HG02943 (cell line): ENCODE measurements around the gene ANAPC1.
"Not testable (repeated sequence)": the region's sequence is repeated elsewhere in the genome, so short reads cannot be mapped to it uniquely, and the experiment has no call there.

Experiments
- ATAC-seq: cut with Tn5 transposase; IDR thresholded peaks from one replicate; pipeline ENCODE4 v1.9.1; 2021; ENCODE audit warnings: mild to moderate bottlenecking, low read depth, moderate library complexity; ENCODE audit not compliant: unreplicated experiment

The ANAPC1 gene

DNA sequence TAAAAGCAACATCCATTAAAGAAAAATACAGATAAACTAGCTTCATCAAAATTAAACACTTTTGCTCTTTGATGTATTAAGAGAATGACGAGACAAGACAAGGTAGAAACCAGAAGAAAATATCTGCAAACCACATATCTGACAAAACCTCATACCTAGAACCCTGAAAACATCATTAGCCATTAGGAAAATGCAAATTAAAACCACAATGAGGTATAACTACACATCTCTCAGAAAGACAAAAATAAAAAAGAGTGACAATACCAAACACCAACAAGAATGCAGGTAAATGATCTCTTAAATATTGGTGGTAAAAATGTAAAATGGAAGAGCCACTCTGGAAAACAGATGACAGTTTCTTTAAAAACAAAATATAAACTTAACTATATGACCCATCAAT lies 53.5 kb downstream of the ANAPC1 start:
- not testable (repeated sequence) for ATAC-seq

DNA sequence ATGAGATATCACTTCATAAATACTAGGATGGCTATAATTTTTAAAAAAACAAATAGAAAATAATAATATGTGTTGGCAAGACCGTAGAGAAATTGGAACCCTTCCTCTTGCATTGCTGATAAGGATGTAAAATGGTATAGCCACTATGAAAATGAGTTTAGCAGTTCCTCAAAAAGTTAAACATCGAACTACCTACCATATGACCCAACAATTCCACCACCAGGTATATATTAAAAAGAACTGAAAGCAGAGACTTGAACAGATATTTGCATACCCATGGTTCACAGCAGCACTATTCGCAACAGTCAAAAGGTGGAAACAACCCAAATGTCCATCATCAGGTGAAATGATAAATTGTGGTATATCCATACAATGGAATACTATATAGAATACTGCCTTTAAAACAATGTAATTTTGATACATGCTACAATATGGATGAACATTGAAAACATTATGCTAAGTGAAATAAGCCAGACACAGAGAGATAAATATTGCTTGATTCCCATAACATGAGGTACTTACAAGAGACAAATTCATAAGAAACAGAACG lies 55.7 kb downstream of the ANAPC1 start:
- ATAC-seq: not testable (repeated sequence)

DNA sequence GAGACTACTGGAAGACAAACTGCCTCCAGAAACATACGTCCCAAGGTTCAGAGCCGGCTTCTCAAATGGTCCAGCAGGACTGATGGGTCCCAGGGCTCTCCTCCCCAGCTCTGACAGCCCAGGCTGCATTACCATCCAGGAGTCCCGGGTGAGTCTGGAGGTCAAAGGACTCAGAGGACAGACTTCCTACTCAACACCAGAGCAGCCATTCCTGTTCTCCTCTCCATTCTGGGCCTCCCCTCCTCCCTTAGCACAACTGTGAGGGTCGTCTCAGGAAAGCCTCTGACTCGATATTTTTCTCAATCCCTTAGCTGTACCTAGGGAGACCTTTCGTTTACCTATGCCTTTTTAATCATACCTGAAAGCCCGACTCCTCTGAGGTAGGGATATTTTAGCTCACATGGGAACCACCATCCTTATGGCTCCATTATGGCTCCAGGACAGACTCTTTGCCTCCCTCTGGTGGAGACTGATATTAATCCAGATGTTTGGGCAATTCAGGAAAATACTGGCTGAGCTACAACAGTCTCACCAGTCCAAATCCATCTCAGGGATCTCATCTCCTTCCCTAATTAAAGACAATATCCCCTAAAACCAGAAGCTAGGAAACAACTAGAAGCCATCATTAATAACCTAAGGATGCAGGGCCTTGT lies 70.9 kb downstream of the ANAPC1 start:
- not testable (repeated sequence) for ATAC-seq

DNA sequence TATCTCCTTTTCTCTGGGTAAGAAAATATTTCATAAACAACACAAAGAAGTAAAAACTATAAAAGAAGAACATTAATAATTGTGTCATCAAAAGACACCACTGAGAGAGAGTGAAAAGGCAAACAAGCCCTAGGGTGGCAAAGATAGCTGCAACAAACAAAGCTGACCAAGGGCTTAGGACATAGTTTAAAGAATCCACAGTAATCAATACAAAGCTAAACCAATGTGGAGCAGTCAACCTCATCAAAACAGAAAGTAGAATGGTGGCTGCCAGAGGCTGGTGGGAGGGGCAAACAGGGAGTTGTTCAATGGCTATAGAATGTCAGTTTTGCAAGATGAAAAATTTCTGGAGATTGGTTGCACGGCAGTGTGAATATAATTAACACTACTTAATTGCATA lies 93.4 kb downstream of the ANAPC1 start:
- not testable (repeated sequence) for ATAC-seq

DNA sequence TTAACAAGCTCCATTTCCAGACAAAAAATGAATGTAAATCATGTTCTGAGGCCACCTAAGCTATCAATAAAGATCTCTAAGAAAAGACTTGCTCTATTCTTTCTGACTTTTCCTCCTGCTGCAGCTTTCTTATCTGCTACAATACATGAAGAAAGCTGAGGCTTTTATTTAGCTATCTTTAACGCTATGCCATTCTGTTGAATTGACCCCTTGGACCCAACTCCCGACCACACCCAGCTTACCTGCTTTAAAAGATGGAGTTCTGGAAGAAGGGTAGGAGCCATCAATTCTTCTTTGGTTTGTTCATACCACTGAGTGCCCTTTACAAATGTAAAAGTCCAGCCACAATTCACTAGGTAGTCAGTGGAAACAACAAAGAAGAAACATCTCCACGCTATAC lies 99.9 kb downstream of the ANAPC1 start:
- ATAC-seq: not testable (repeated sequence)

DNA sequence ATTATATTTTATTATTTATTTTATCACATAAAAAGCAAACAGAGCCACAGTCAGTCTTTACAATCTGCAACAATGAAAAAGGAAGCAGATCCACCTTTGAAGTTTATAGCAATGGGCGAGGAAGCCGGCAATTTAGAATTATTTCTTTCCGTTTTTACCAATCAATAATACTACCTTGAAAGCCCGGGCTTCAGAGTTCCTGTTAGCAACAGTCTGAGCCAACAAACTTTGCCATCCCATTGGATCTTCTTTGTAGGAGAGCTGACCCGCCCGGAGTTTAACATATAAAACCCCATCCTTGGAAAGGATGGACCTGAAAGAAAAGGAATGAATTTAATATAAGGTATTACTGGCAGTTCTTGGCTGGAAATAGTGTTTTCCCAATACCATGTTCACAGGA lies 101.8 kb downstream of the ANAPC1 start:
- not testable (repeated sequence) for ATAC-seq

DNA sequence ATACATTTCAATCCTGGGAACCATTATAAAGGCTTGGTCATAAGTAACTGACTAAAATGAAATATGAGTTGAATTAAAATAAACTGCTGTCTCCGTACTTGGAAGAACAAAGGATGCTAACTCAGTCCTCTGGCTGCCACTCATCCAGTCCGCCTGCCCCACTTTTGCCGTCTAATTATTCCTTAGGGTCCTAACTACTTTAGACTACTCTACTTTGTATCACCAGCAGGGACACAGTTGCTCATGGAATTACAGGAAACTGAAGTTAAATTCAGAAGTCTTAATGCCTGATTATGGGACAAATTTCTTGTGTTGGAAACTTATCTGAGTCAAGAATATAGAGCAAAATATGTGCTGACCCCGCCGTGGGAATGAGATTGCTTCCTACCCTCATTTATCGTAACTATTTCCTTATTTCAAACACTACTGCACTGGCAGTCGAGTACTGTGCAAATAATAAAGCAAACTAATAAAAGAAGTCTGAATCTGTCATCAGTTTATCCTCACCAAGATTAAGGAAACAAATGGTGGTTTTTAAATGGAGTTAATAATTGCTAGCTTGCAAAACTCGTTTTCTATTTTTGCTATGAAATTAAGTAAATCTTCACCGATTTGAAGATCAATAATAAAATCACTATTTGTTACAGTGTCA lies 102.4 kb downstream of the ANAPC1 start:
- not testable (repeated sequence) for ATAC-seq

DNA sequence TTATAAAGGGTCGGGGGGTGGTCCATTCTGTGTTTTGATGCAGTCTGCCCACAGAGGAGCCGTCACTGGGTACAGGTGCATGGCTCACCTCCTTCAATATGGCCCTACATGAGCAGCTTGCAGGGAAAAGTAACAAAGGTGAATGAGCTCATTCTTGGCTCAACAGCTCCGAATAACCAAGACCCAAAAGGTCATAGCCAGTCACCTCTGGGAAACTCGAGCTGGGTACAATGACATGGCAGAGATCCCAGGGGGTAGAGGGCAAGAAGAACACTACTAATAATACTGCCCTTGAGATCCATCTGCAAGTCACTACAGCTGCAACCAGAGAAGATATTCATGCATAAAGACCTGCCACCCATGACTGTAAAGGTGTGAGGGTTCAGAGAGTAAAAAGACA lies 106.8 kb downstream of the ANAPC1 start:
- not testable (repeated sequence) for ATAC-seq

DNA sequence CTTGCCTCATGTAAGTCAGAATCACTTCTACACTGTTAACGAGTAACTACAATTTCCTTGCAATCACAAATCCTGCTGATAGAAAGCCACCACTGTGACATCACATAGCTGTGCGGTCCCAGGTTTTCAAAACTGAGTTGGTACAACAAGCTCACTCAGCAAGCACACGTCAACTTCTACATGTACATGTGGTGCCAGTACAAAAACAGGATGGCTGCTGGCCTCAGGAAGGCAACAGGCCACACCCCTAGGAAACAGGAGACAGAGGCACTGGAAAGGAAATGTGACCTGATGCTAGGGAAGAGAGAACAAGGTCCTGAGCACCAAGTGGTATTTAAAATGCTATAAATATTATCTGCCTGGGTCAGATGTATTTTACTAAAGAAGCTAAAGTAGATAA lies 107.7 kb downstream of the ANAPC1 start:
- not testable (repeated sequence) for ATAC-seq

DNA sequence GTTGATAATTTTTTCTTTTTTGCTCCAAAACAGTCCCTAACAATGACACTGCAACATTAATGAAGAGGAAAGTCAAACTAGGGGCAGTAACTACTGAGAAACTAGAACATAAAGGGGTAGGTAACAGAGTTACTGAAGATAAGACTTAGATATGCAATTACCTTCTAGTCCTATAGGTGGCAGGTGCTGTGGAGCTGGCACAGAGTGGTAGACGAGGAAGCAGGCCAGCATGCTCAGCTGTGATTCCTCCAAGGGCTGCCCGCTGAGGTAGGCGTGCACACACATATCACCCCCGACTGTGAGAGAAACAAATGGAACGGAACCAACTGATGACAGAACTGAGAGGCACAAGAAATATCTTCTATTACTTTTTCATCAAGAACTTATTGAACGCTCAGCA lies 111.8 kb downstream of the ANAPC1 start:
- ATAC-seq: not testable (repeated sequence)

DNA sequence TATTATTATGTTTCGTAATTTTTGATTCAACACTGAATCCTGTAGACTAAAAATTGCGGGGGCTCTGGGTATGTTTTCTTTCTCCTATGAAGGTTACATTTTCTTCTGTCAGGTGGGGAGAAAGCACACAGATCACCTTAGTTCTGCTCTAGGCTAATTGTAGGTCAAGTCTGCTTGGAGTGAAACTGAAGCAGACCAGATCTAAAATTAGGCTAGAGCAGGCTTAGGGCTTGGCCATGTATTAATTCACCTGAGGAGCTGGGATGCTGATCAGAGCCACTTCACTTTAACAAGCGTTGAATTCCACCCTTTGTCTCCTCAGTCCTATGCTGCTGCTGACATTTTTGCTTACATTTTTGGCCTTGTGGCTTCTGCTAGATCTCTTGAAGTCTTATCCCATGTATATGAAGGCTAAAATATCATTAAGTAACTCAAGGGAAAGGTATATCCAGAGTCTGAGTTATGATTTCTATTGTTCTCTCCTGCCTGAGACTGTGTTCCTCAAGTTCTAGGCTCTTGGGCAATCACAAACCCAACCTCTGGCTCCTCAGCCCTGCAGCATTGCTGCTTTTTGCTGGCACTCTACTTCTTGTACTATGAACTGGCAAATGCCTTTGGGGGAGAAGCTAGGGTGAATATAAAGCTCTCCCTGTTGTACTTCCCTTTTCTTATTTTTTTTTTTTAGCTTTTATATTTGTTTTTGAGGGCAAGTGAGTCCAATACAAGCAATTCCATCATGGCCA lies 112.9 kb downstream of the ANAPC1 start:
- not testable (repeated sequence) for ATAC-seq

DNA sequence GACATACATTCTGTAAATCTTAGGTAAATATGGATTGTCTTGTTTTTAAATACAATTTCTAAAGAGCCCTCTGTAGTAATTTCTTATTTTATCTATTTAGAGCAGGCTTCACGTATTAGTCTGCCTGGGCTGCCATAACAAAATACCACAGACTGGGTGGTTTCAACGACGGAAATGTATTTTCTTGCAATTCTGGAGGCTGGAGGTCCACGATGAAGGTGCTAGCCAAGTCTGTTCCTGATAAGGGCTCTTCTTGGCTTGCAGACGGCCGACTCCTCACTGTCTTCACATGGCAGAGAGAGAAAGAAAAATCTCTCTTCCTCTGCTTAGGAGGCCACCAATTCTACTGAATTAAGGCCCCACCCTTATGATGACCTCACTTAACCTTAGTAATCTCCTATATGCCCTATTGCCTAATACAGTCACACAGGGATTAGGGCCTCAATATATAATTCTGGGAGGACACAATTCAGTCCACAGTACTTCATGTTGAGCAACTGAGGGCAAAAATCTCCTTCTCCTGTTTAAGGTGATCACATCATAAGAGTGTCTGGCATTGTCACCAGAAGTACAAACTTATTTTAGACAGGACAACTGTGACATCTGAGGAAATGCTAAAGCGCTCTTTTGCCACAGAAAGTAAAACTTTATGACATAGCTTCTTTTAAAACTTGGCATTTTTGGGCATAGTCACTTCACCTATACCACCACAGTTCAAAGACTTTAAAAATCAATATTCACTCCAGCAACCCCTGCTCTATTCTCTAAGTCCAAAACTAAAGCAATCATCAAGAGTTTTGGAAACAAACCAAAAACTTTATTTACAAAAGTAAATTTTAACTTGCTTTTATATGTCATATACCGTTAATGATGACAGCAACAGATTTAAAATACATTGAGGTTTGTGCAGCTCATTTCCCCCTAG lies 115.5 kb downstream of the ANAPC1 start:
- ATAC-seq: not testable (repeated sequence)

DNA sequence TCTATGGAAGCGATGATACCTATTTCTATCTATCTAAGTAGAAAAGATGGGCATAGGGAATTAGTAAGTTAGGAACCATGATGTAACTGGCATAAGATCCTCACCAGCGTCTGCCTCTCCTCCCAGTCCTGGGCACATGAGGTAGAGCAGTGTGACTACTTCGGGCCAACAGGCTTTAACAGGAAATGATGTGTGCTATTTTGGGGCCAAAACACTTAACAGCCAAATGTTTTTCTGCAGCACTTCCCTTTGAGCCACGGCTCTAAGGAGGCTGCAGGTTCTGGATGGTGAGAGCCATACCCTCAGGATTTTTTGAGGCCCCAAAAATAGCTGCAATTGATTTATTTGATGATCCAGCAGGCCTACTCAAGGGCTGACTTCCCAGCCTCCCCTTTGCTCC lies 116.9 kb downstream of the ANAPC1 start:
- ATAC-seq: not testable (repeated sequence)

DNA sequence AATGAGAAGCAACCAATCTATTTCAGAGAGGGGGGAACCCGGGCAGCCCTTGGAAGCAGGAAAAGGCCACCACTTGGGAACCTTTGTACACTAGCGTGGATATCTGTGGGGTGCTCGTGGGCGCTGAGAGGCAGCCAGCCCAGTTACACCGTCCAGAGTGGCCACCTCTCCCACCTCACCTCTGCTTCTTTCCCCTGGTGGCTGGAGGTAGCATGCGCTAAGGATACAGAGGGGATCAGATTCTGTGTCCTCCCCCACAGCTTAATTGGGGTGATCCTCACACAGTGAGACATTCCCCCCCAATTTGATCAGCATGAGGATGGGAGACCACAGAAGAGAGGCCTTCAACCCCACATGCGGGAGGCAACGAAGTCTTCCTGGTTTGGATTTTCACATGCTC lies 117.7 kb downstream of the ANAPC1 start:
- not testable (repeated sequence) for ATAC-seq

DNA sequence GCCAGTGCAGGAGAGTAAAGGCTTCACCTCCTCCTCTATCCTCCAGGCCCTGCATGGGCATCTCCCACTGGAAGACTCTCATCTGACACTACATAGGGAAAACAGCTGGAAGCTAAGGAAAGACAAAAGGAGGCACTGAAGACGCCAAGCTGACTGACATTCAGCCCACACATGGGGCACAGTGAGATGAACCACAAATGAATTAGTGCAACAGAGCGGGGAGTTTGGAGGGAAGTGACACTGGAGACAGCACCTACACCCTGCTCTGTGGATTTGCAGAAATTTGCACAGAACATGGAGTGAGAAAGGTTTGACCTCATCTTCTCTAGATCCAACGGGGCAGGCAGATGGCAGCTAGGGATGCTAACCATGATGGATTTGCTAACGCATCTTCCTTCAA lies 119.8 kb downstream of the ANAPC1 start:
- ATAC-seq: not testable (repeated sequence)

DNA sequence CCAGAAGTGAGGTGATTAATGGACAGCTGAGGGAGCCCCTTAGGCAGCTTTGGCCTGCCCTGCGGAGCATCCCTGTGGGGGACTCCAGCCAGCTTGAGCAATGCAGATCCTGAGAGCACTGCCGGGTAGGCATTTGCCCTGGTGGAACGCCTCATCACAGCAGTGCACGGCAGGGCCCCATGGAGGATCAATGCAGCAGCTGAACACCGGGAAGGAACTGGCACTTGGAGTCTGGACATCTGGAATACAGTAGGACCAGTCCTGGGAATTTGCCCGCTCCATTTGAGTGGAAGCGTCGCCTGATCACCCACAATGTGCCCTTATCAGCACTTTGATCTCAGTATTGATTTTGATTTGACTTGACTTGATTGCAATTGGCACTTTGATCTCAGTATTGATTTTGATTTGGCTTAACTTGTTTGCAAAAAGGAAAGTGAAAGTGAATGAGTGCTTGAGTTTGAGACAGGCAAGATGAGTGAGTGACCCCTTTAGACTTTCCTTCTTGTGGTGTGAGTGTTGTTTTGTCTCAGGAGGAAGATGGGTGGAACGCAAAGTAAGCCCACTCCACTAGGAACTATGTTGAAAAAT lies 123.2 kb downstream of the ANAPC1 start:
- ATAC-seq: not testable (repeated sequence)

DNA sequence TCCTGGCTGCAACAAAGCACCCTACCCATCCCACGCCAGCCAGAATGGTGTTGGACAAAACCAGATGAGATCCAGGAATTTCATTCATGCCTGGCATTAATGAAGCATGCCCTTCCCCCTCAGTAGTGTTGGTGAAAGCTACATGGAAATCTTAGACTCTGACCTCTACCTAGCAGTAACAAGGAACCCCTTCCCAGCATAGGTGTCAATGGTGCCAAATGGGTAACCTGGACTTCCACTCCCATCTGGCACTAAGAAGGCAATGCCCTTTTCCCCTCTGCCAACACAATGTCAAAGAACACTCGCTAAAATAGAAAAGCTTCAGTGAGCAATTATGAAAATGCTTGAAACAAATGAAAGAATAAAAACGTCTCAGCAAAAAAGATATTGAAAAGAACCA lies 131.5 kb downstream of the ANAPC1 start:
- ATAC-seq: not testable (repeated sequence)

DNA sequence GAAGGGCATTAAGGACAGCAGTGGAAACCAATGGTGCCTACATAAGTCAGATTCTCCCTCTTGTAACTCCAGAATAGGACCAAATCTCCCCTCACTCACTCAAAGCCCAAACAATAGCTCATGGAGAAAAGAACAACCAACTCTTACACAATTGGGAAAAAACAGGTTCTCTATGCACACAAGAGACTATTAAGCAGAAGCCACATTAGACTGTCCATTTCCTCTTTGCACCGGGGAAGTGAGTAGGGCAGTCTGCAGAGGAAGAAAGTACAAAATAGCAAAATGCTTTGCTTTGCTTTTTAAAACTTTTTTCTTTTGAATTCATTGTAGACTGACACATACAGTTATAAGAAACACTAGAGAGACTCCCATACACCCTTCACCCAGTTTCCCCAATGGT lies 133.4 kb downstream of the ANAPC1 start:
- ATAC-seq: not testable (repeated sequence)

DNA sequence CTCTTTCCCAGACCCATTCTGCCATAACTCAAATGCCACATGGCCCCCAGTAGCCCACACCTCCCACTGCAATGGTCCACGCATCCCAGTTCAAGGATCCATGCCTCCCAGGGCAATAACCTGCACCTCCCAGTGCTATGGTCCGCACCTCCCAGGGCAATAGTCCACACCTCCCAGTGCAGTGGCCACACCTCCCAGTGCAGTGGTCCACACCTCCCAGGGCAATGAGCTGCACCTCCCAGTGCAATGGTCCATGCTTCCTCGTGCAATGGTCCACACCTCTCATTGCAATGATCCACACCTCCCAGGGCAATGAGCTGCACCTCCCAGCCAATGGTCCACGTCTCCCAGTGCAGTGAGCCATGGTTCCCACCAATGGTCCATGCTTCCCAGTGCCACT lies 135.6 kb downstream of the ANAPC1 start:
- ATAC-seq: not testable (repeated sequence)
